Measurements from ENCODE around the gene PNPLA7.

PNPLA7 gene

GRCh38 chr9:137449931-137450538, 100.2 kb downstream of the PNPLA7 start:
- no peak for DNase-seq (ENCODE audit: low read depth)
- H3K4me3 ChIP-seq (ENCODE audit: low read length): no peak overlapping the region
- no peak for TF ChIP-seq CTCF (conservative IDR thresholded peaks at IDR 0.05; ENCODE audit: low read depth, low read length)

DNA sequence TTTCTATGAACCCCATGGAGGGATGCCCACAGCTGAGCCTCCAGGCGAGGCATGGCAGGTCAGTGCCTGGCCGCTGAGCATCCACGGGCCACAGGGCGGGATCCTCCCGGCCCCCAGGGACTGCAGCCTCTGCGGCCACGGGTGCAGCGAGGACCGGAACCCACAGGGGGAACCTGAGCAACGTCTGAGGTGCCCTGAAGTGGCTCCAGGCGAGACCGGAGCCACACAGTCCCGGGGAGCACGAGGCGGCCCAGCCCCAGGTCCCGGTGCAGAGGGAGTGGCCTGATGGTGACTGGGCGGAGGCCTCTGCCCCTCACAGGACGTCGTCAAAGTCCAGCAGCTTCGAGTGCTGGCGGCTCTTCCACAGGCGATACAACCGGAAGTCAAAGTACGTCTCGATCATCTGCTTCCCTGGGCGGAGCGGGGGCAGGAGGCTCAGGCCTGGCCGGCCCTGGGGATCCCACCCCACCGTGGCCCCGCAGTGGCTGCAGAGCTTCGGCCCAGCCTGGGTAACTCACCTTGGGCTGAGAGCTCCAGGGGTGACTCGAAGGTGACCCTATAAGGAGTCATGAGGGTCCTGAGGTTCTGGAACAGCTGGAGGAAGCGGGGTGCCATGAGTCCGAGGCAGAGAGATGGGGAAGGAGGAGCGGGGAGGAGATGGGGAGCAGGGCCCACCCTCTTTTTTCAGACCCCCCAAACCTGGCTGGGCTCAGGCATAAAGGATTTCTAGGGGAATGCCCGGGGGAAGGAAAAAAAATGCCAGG, 100.9 kb downstream of the PNPLA7 start:
- no peak for DNase-seq (ENCODE audit: low read depth)
- no peak overlapping the region for H3K4me3 ChIP-seq (ENCODE audit: low read length)

GRCh38 chr9:137448602-137448962, 101.6 kb downstream of the PNPLA7 start:
- TF ChIP-seq CTCF (conservative IDR thresholded peaks at IDR 0.05; ENCODE audit: low read depth, low read length): no peak
- H3K4me3 ChIP-seq (ENCODE audit: low read length): no peak overlapping the region
- no peak for DNase-seq (ENCODE audit: low read depth)

More for the DNA sequence above, 100.9 kb downstream of the PNPLA7 start:
- no peak for TF ChIP-seq CTCF (conservative IDR thresholded peaks at IDR 0.05; ENCODE audit: low read depth, low read length)

GRCh38 chr9:137447722-137448601, 102.2 kb downstream of the PNPLA7 start:
- DNase-seq (ENCODE audit: low read depth): no peak
- TF ChIP-seq CTCF (conservative IDR thresholded peaks at IDR 0.05; ENCODE audit: low read depth, low read length): no peak

DNA sequence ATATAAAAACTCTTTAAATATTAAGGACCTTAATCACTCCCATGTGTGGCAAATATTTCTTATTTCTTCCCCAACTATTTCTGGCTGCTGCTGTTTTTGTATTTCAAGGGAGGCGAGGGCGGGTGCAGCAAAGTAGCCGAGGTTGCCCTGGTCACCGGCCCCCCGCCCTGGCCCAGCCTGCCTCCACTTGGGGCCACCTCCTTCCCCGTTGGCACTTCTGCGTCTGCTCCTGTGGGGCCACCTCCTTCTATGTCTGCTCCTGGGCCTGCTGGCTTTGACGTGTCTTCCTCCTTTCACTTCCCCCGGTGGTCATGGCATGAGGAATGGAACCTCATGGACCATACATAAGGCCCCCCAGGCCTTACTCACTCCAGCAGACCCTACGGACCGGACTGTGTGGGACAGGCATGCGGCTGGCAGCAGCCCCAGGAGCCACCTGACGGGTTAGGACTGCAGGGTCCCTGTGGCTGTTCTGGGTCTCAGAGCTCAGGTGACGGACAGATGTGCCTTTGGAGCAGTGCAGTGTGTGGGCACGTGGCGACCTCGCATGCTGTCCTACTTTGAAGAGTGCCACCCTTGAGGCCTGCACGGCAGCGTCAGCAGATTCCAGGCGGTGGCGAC, 103.2 kb downstream of the PNPLA7 start:
- DNase-seq (ENCODE audit: low read depth): no peak
- no peak for TF ChIP-seq CTCF (conservative IDR thresholded peaks at IDR 0.05; ENCODE audit: low read depth, low read length)
- H3K4me3 ChIP-seq (ENCODE audit: low read length): no peak overlapping the region

More at GRCh38 chr9:137447722-137448601, 102.2 kb downstream of the PNPLA7 start:
- no peak overlapping the region for H3K4me3 ChIP-seq (ENCODE audit: low read length)

- no peak for DNase-seq (ENCODE audit: low read depth)
- TF ChIP-seq CTCF (conservative IDR thresholded peaks at IDR 0.05; ENCODE audit: low read depth, low read length): no peak
- H3K4me3 ChIP-seq (ENCODE audit: low read length): no peak overlapping the region
These were observed 104.2 kb downstream of the PNPLA7 start for GRCh38 chr9:137445930-137446431.
